ENCODE data around the gene CABYR. TPM values are rescaled to one million over a fixed set of nuclear protein-coding genes. Genes with fewer than 3 reads are reported as not detected.

CABYR gene
- total RNA-seq, 4 donors from 2014 or later, result 0.76 to 3.6 (median 1.2) TPM

GRCh38 chr18:24095976-24096375 lies 42.9 kb upstream of the CABYR start:
- H3K9me3 ChIP-seq, result no peaks in the 10 kb centered on the region
- H3K27ac ChIP-seq, result no peak overlapping the region
- H3K4me1 ChIP-seq, result peaks cover 5% of the 10 kb centered on the region
- WGBS, result 81% methylated on average over 1 of the region's 1 CpG
- no peak for DNase-seq (ENCODE audit: low spot score in 2 of 2)
- TF ChIP-seq EP300 (IDR thresholded peaks at IDR 0.05) (no peak), CTCF (IDR thresholded peaks at IDR 0.05) (no peak), POLR2AphosphoS5 (IDR thresholded peaks at IDR 0.05) (no peak), POLR2A (IDR thresholded peaks at IDR 0.05) (no peak)
- H3K36me3 ChIP-seq, result peaks cover 17% of the 10 kb centered on the region
- H3K27me3 ChIP-seq, result no peaks in the 10 kb centered on the region
- H3K4me3 ChIP-seq, result no peak overlapping the region

GRCh38 chr18:24103320-24104021 lies 35.4 kb upstream of the CABYR start:
- Histone ChIP-seq H3K4me3 (no peak overlapping the region), H3K4me1 (peaks cover 5% of the 10 kb centered on the region), H3K27me3 (no peaks in the 10 kb centered on the region), H3K9me3 (no peaks in the 10 kb centered on the region), H3K27ac (no peak overlapping the region), H3K36me3 (peaks cover 16% of the 10 kb centered on the region)
- TF ChIP-seq POLR2AphosphoS5 (IDR thresholded peaks at IDR 0.05) (no peak), EP300 (IDR thresholded peaks at IDR 0.05) (no peak), POLR2A (IDR thresholded peaks at IDR 0.05) (no peak), CTCF (IDR thresholded peaks at IDR 0.05) (no peak)
- WGBS, result 80% methylated on average over 6 of the region's 6 CpGs
- DNase-seq (ENCODE audit: low spot score in 2 of 2), result no peak

- Histone ChIP-seq H3K36me3 (peaks cover 16% of the 10 kb centered on the region), H3K4me3 (no peak overlapping the region), H3K27ac (no peak overlapping the region), H3K9me3 (no peaks in the 10 kb centered on the region), H3K4me1 (peaks cover 5% of the 10 kb centered on the region), H3K27me3 (no peaks in the 10 kb centered on the region)
- DNase-seq (ENCODE audit: low spot score in 2 of 2), result no peak
- no peak for TF ChIP-seq CTCF (IDR thresholded peaks at IDR 0.05)
- TF ChIP-seq POLR2AphosphoS5 (IDR thresholded peaks at IDR 0.05), result no peak
- TF ChIP-seq POLR2A (IDR thresholded peaks at IDR 0.05), result no peak
- TF ChIP-seq EP300 (IDR thresholded peaks at IDR 0.05), result no peak
- 77% methylated on average over 4 of the region's 4 CpGs for WGBS
Measured at GRCh38 chr18:24104486-24104885, 34.4 kb upstream of the CABYR start.

GRCh38 chr18:24108641-24109040 lies 30.2 kb upstream of the CABYR start:
- TF ChIP-seq CTCF (IDR thresholded peaks at IDR 0.05), result no peak
- no peak for TF ChIP-seq POLR2A (IDR thresholded peaks at IDR 0.05)
- no peak for TF ChIP-seq EP300 (IDR thresholded peaks at IDR 0.05)
- no peak for TF ChIP-seq POLR2AphosphoS5 (IDR thresholded peaks at IDR 0.05)
- no peak for DNase-seq (ENCODE audit: low spot score in 2 of 2)
- Histone ChIP-seq H3K27ac (no peak overlapping the region), H3K36me3 (peaks cover 10% of the 10 kb centered on the region), H3K4me3 (no peak overlapping the region), H3K9me3 (no peaks in the 10 kb centered on the region), H3K27me3 (no peaks in the 10 kb centered on the region), H3K4me1 (no peaks in the 10 kb centered on the region)
- 68% methylated on average over 1 of the region's 1 CpG for WGBS

GRCh38 chr18:24111936-24112335 lies 26.9 kb upstream of the CABYR start:
- no peak overlapping the region for H3K4me3 ChIP-seq
- no peak for TF ChIP-seq EP300 (IDR thresholded peaks at IDR 0.05)
- no peak for TF ChIP-seq POLR2A (IDR thresholded peaks at IDR 0.05)
- TF ChIP-seq POLR2AphosphoS5 (IDR thresholded peaks at IDR 0.05), result no peak
- no peak for TF ChIP-seq CTCF (IDR thresholded peaks at IDR 0.05)
- WGBS, result 100% methylated on average over 2 of the region's 2 CpGs
- no peaks in the 10 kb centered on the region for H3K9me3 ChIP-seq
- H3K27me3 ChIP-seq, result no peaks in the 10 kb centered on the region
- no peak overlapping the region for H3K27ac ChIP-seq
- H3K36me3 ChIP-seq, result peaks cover 17% of the 10 kb centered on the region
- DNase-seq (ENCODE audit: low spot score in 2 of 2), result no peak
- no peaks in the 10 kb centered on the region for H3K4me1 ChIP-seq
